GM21526 (cell line): ENCODE results near the gene ST6GALNAC5.
"Not testable (repeated sequence)": the region's sequence is repeated elsewhere in the genome, so short reads cannot be mapped to it uniquely, and the experiment has no call there.

Source experiments
- ATAC-seq: cut with Tn5 transposase; IDR thresholded peaks from one replicate; pipeline ENCODE4 v1.9.1; 2021; ENCODE audit warnings: moderate library complexity; ENCODE audit not compliant: unreplicated experiment, low FRiP score

The ST6GALNAC5 gene

GRCh38 chr1:76865696-76866286 lies 1.5 kb upstream of the ST6GALNAC5 start:
- ATAC-seq = no peak

GRCh38 chr1:76866566-76866965 lies 714 bp upstream of the ST6GALNAC5 start:
- ATAC-seq = no peak

GRCh38 chr1:76868154-76868882 lies 1.0 kb downstream of the ST6GALNAC5 start:
- no peak for ATAC-seq

GRCh38 chr1:76868916-76869315 lies 1.6 kb downstream of the ST6GALNAC5 start:
- no peak for ATAC-seq

- no peak for ATAC-seq
Measured at GRCh38 chr1:76870037-76870436, 2.8 kb downstream of the ST6GALNAC5 start.

GRCh38 chr1:76871355-76871974 lies 4.2 kb downstream of the ST6GALNAC5 start:
- ATAC-seq = peak; percentile 96

GRCh38 chr1:76872944-76873343 lies 5.7 kb downstream of the ST6GALNAC5 start:
- ATAC-seq = no peak

- no peak for ATAC-seq
Measured at GRCh38 chr1:76876655-76877395, 9.5 kb downstream of the ST6GALNAC5 start.

GRCh38 chr1:76879014-76879413 lies 11.7 kb downstream of the ST6GALNAC5 start:
- not testable (repeated sequence) for ATAC-seq

- no peak for ATAC-seq
Measured at GRCh38 chr1:76881762-76882161, 14.5 kb downstream of the ST6GALNAC5 start.

- no peak for ATAC-seq
Measured at GRCh38 chr1:76891931-76892622, 24.8 kb downstream of the ST6GALNAC5 start.

GRCh38 chr1:76892675-76893074 lies 25.4 kb downstream of the ST6GALNAC5 start:
- ATAC-seq = no peak

GRCh38 chr1:76901158-76901767 lies 34.0 kb downstream of the ST6GALNAC5 start:
- peak; percentile 95 for ATAC-seq

GRCh38 chr1:76905876-76906595 lies 38.8 kb downstream of the ST6GALNAC5 start:
- no peak for ATAC-seq

GRCh38 chr1:76909311-76909710 lies 42.0 kb downstream of the ST6GALNAC5 start:
- ATAC-seq = no peak

GRCh38 chr1:76919085-76919484 lies 51.8 kb downstream of the ST6GALNAC5 start:
- ATAC-seq = no peak

- ATAC-seq = no peak
Measured at GRCh38 chr1:76921590-76921989, 54.3 kb downstream of the ST6GALNAC5 start.

- ATAC-seq = no peak
Measured at GRCh38 chr1:76925825-76926224, 58.5 kb downstream of the ST6GALNAC5 start.

GRCh38 chr1:76928522-76928921 lies 61.2 kb downstream of the ST6GALNAC5 start:
- ATAC-seq = no peak
